ENCODE results near the gene PARVB.

The PARVB gene

GRCh38 chr22:44180706-44181032, 156.6 kb downstream of the PARVB start, which contains the start of gene PARVG:
Gene PARVG, plus strand, starts transcription at chr22:44180925. Its CDS starts 2,405 bp downstream, at chr22:44183330.
- Mint-ChIP-seq H3K36me3 (ENCODE audit: low read depth) (no peaks in the 10 kb centered on the region), H3K4me3 (no peak within 1 kb of the TSS), H3K9me3 (no peaks in the 10 kb centered on the region), H3K27me3 (ENCODE audit: low read depth, poor library complexity) (peaks cover 6% of the 10 kb centered on the region), H3K4me1 (peaks cover 55% of the 10 kb centered on the region), H3K27ac (peak within 1 kb of the TSS; percentile 3)
- TF ChIP-seq CTCF (IDR thresholded peaks at IDR 0.05): no peak
- no peak for DNase-seq

GRCh38 chr22:44181033-44181911, 157.2 kb downstream of the PARVB start:
- Mint-ChIP-seq H3K9me3 (no peaks in the 10 kb centered on the region), H3K36me3 (ENCODE audit: low read depth) (no peaks in the 10 kb centered on the region), H3K4me1 (peaks cover 52% of the 10 kb centered on the region), H3K27me3 (ENCODE audit: low read depth, poor library complexity) (peaks cover 3% of the 10 kb centered on the region), H3K4me3 (no peak overlapping the region), H3K27ac (peak overlapping the region; percentile 3)
- TF ChIP-seq CTCF (IDR thresholded peaks at IDR 0.05): no peak
- DNase-seq: no peak

- no peak for DNase-seq
- Mint-ChIP-seq H3K4me3 (no peak overlapping the region), H3K36me3 (ENCODE audit: low read depth) (no peaks in the 10 kb centered on the region), H3K27me3 (ENCODE audit: low read depth, poor library complexity) (peaks cover 4% of the 10 kb centered on the region), H3K27ac (no peak overlapping the region), H3K4me1 (peaks cover 47% of the 10 kb centered on the region), H3K9me3 (no peaks in the 10 kb centered on the region)
- no peak for TF ChIP-seq CTCF (IDR thresholded peaks at IDR 0.05)
Measured at GRCh38 chr22:44181912-44182587, 157.9 kb downstream of the PARVB start.

- DNase-seq: no peak
- Mint-ChIP-seq H3K4me1 (peaks cover 42% of the 10 kb centered on the region), H3K27me3 (ENCODE audit: low read depth, poor library complexity) (peaks cover 5% of the 10 kb centered on the region), H3K27ac (no peak overlapping the region), H3K36me3 (ENCODE audit: low read depth) (no peaks in the 10 kb centered on the region), H3K9me3 (no peaks in the 10 kb centered on the region), H3K4me3 (no peak overlapping the region)
- no peak for TF ChIP-seq CTCF (IDR thresholded peaks at IDR 0.05)
Measured at GRCh38 chr22:44182588-44183286, 158.6 kb downstream of the PARVB start.

- H3K4me1 Mint-ChIP-seq: peaks cover 37% of the 10 kb centered on the region
- no peaks in the 10 kb centered on the region for H3K9me3 Mint-ChIP-seq
- no peak for TF ChIP-seq CTCF (IDR thresholded peaks at IDR 0.05)
- H3K27me3 Mint-ChIP-seq (ENCODE audit: low read depth, poor library complexity): peaks cover 5% of the 10 kb centered on the region
- no peak for DNase-seq
- H3K36me3 Mint-ChIP-seq (ENCODE audit: low read depth): no peaks in the 10 kb centered on the region
- H3K4me3 Mint-ChIP-seq: no peak overlapping the region
- H3K27ac Mint-ChIP-seq: peak overlapping the region; percentile 79
Measured at GRCh38 chr22:44183287-44183588, 159.1 kb downstream of the PARVB start.
